ENCODE data around the gene TEX51.

GRCh38 chr2:126932966-126933710, 34.4 kb downstream of the TEX51 start:
- TF ChIP-seq CTCF (IDR thresholded peaks at IDR 0.05), result no peak
- TF ChIP-seq POLR2AphosphoS5 (IDR thresholded peaks at IDR 0.05), result no peak
- TF ChIP-seq POLR2A (IDR thresholded peaks at IDR 0.05), result no peak
- no peak for TF ChIP-seq EP300 (IDR thresholded peaks at IDR 0.05)
